Measurements from ENCODE around the gene MGLL.
"Not testable (repeated sequence)": the region's sequence is repeated elsewhere in the genome, so short reads cannot be mapped to it uniquely, and the experiment has no call there.

MGLL gene

DNA sequence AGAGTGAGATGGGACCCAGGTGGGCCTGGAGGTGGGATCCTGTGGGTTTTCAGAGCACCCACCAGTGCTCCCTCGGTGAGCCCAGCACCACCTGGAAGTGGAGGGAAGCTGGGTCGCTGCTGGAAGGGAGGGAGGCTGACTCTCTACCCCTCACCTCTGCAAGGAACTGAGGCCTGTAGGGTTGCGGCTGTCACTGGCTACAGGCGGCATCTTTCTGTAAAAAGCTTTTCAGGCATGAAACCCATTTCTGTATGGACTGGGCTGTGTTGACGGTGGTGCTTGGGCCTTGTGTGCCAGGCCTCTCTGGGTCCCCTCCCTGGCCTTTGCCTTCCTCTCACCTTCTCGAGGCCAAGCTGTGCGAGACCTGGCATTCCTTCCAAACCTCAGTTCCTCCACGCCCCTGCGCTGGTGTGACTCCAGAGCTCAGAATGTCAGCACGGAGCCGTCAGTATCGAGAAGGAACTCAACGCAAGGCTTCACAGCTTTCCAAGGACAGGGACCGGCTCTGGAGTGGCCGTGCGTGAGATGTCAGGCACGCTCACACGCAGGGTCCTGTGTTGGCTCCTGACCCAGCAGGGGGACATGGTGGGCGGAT lies 133.0 kb downstream of the MGLL start:
- Histone ChIP-seq H3K9ac (ENCODE audit: low read depth, low read length) (no peak overlapping the region), H3K27me3 (ENCODE audit: control insufficient read depth, insufficient read depth, low read length) (no peaks in the 10 kb centered on the region), H3K9me3 (ENCODE audit: control insufficient read depth, insufficient read depth, low read length) (no peaks in the 10 kb centered on the region), H3K4me3 (ENCODE audit: low read depth, low read length) (no peak overlapping the region), H3K4me1 (ENCODE audit: control insufficient read depth, insufficient read depth, low read length) (peaks cover 4% of the 10 kb centered on the region), H3K36me3 (ENCODE audit: control insufficient read depth, insufficient read depth, low read length) (no peaks in the 10 kb centered on the region)

- Histone ChIP-seq H3K4me1 (ENCODE audit: control insufficient read depth, insufficient read depth, low read length) (peaks cover 4% of the 10 kb centered on the region), H3K4me3 (ENCODE audit: low read depth, low read length) (no peak overlapping the region), H3K27me3 (ENCODE audit: control insufficient read depth, insufficient read depth, low read length) (no peaks in the 10 kb centered on the region), H3K36me3 (ENCODE audit: control insufficient read depth, insufficient read depth, low read length) (no peaks in the 10 kb centered on the region), H3K9ac (ENCODE audit: low read depth, low read length) (no peak overlapping the region), H3K9me3 (ENCODE audit: control insufficient read depth, insufficient read depth, low read length) (no peaks in the 10 kb centered on the region)
Observed at GRCh38 chr3:127688416-127689265, 133.7 kb downstream of the MGLL start.

- no peak overlapping the region for H3K9ac ChIP-seq (ENCODE audit: low read depth, low read length)
- no peaks in the 10 kb centered on the region for H3K36me3 ChIP-seq (ENCODE audit: control insufficient read depth, insufficient read depth, low read length)
- H3K9me3 ChIP-seq (ENCODE audit: control insufficient read depth, insufficient read depth, low read length), result no peaks in the 10 kb centered on the region
- H3K4me1 ChIP-seq (ENCODE audit: control insufficient read depth, insufficient read depth, low read length), result peaks cover 4% of the 10 kb centered on the region
- H3K27me3 ChIP-seq (ENCODE audit: control insufficient read depth, insufficient read depth, low read length), result no peaks in the 10 kb centered on the region
- H3K4me3 ChIP-seq (ENCODE audit: low read depth, low read length), result no peak overlapping the region
Observed at GRCh38 chr3:127688022-127688415, 134.3 kb downstream of the MGLL start.

- Histone ChIP-seq H3K27me3 (ENCODE audit: control insufficient read depth, insufficient read depth, low read length) (no peaks in the 10 kb centered on the region), H3K36me3 (ENCODE audit: control insufficient read depth, insufficient read depth, low read length) (no peaks in the 10 kb centered on the region), H3K4me3 (ENCODE audit: low read depth, low read length) (no peak overlapping the region), H3K9me3 (ENCODE audit: control insufficient read depth, insufficient read depth, low read length) (no peaks in the 10 kb centered on the region), H3K4me1 (ENCODE audit: control insufficient read depth, insufficient read depth, low read length) (peaks cover 6% of the 10 kb centered on the region), H3K9ac (ENCODE audit: low read depth, low read length) (no peak overlapping the region)
Observed at GRCh38 chr3:127687228-127687737, 135.0 kb downstream of the MGLL start.

DNA sequence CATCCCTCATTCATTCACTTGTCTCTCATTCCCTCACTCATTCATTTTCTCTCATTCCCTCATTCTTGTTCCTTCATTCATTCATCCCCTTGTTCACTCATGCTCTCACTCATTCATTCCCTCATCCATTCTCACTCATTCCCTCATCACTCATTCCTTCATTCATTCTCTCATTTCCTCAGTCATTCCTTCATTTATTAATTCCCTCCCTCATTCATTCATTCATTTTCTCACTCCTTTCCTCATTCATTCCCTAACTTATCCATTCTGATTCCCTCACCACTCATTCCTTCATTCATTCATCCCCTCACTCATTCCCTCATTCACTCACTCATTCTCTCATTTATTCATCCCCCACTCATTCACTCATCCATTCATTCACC lies 135.8 kb downstream of the MGLL start:
- no peaks in the 10 kb centered on the region for H3K27me3 ChIP-seq (ENCODE audit: control insufficient read depth, insufficient read depth, low read length)
- no peaks in the 10 kb centered on the region for H3K9me3 ChIP-seq (ENCODE audit: control insufficient read depth, insufficient read depth, low read length)
- H3K4me3 ChIP-seq (ENCODE audit: low read depth, low read length), result no peak overlapping the region
- H3K36me3 ChIP-seq (ENCODE audit: control insufficient read depth, insufficient read depth, low read length), result no peaks in the 10 kb centered on the region
- peaks cover 7% of the 10 kb centered on the region for H3K4me1 ChIP-seq (ENCODE audit: control insufficient read depth, insufficient read depth, low read length)
- no peak overlapping the region for H3K9ac ChIP-seq (ENCODE audit: low read depth, low read length)

DNA sequence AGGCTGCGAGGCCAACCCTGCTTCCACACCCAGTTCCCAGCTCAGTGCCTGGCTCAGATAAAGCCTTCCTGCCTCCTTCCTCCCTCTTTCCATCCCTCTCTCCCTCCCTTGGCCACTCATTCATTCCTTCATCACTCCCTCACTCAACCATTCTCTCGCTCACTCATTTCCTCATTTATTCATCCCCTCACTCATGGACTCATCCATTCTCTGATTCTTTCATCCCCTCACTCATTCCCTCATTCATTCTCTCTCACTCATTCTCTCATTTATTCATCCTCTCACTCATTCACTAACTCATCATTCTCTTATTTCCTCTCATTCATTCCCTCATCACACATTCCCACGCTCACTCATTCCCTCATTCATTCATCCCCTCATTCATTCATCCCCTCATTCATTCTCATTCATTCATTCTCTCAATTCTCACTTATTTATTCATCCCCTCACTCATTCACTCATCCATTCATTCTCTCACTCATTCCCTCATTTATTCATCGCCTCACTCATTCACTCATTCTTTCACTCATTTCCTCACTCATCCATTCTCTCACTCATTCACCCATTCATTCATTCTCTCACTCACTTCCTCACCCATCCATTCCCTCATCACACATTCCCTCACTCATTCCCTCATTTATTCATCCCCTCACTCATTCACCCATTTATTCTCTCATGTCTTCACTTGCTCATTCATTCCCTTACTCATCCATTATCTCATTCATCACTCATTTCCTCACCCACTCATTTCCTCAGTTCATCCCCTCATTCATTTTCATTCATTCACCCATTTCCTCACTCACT lies 136.4 kb downstream of the MGLL start:
- no peaks in the 10 kb centered on the region for H3K9me3 ChIP-seq (ENCODE audit: control insufficient read depth, insufficient read depth, low read length)
- H3K4me3 ChIP-seq (ENCODE audit: low read depth, low read length), result no peak overlapping the region
- H3K9ac ChIP-seq (ENCODE audit: low read depth, low read length), result no peak overlapping the region
- H3K36me3 ChIP-seq (ENCODE audit: control insufficient read depth, insufficient read depth, low read length), result no peaks in the 10 kb centered on the region
- H3K4me1 ChIP-seq (ENCODE audit: control insufficient read depth, insufficient read depth, low read length), result peaks cover 7% of the 10 kb centered on the region
- H3K27me3 ChIP-seq (ENCODE audit: control insufficient read depth, insufficient read depth, low read length), result no peaks in the 10 kb centered on the region

DNA sequence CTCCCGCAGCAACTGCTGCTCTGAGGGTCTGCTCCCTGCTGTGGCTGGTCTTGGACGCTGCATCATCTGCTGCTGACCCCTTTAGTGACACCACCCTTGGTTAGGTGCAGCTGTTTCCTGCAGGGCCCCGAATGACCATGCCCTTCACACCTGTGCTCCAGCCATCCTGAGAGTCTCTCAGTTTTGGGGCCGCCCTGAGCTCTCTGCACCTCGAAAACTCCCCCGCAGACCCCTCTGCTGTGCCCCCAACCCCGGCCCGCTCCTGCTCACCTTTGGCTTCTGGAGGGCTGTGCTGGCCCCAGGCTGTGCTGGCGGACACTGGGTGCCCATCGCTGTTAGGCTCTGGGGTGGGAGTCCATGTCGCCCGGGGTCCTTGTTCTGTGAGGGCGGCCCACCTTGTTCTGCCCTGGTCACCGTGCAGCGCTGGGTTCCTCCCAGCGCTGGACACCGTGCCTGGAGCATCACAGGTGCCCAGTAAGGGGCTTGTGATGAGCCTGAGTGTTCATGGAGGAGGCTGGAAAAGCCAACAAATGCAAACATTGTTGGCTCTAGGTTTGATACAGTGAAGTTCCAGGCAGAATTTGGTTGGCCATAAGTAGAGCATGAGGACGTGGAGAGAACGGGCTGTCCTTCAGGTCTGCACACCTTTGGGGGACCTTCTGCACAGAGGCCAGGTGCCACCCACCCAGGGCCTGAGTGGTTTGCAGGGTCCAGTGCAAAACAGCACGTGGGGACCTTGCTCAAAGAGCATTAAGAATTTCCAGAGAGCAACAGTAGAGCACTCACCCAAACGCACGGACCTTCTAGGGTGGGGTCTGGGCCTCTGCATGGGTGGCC lies 137.2 kb downstream of the MGLL start:
- Histone ChIP-seq H3K36me3 (ENCODE audit: control insufficient read depth, insufficient read depth, low read length) (no peaks in the 10 kb centered on the region), H3K27me3 (ENCODE audit: control insufficient read depth, insufficient read depth, low read length) (no peaks in the 10 kb centered on the region), H3K9ac (ENCODE audit: low read depth, low read length) (no peak overlapping the region), H3K9me3 (ENCODE audit: control insufficient read depth, insufficient read depth, low read length) (no peaks in the 10 kb centered on the region), H3K4me3 (ENCODE audit: low read depth, low read length) (no peak overlapping the region), H3K4me1 (ENCODE audit: control insufficient read depth, insufficient read depth, low read length) (peaks cover 7% of the 10 kb centered on the region)

- Histone ChIP-seq H3K9me3 (ENCODE audit: control insufficient read depth, insufficient read depth, low read length) (no peaks in the 10 kb centered on the region), H3K9ac (ENCODE audit: low read depth, low read length) (no peak overlapping the region), H3K4me1 (ENCODE audit: control insufficient read depth, insufficient read depth, low read length) (peaks cover 3% of the 10 kb centered on the region), H3K4me3 (ENCODE audit: low read depth, low read length) (no peak overlapping the region), H3K27me3 (ENCODE audit: control insufficient read depth, insufficient read depth, low read length) (no peaks in the 10 kb centered on the region), H3K36me3 (ENCODE audit: control insufficient read depth, insufficient read depth, low read length) (no peaks in the 10 kb centered on the region)
Observed at GRCh38 chr3:127682561-127682960, 139.8 kb downstream of the MGLL start.

DNA sequence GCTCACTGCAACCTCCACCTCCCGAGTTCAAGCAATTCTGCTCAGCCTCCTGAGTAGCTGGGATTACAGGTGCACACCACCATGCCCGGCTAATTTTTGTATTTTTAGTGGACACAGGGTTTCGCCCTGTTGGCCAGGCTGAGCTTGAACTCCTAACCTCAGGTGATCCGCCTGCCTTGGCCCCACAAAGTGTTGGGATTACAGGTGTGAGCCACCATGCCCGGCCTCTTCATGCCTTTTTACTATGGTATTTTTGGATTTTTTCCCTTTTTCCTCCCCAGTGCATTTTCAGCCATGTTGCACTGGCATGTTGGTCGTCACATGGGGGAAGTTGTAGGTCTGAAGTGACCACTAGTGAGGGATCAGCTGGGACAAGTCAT lies 140.2 kb downstream of the MGLL start:
- H3K4me1 ChIP-seq (ENCODE audit: control insufficient read depth, insufficient read depth, low read length); H3K9ac ChIP-seq (ENCODE audit: low read depth, low read length): not testable (repeated sequence)

DNA sequence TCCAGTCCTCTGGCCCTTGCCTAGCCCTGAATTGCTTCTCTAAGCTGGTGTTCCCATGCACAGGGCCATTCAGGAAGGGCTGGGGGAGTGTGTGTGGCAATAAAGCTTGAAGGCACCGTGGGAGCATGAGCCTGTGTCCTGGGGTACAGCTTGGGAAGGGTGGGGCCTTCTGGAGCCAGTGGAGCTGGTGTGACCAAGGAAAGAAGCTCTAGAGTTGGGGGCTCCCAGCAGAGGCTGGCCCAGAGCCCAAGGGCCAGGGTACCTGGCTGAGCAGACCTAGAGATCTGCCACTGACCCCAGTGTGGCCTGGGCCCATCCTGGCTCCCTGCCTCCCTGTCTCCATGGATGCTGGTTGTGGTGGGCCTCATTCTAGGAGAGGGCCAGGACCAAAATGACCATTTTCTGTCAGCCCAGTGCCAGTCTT lies 141.5 kb downstream of the MGLL start:
- Histone ChIP-seq H3K27me3 (ENCODE audit: control insufficient read depth, insufficient read depth, low read length) (no peaks in the 10 kb centered on the region), H3K9ac (ENCODE audit: low read depth, low read length) (no peak overlapping the region)

More for the DNA sequence above, 140.2 kb downstream of the MGLL start:
- not testable (repeated sequence) for H3K9me3 ChIP-seq (ENCODE audit: control insufficient read depth, insufficient read depth, low read length); H3K27me3 ChIP-seq (ENCODE audit: control insufficient read depth, insufficient read depth, low read length); H3K4me3 ChIP-seq (ENCODE audit: low read depth, low read length); H3K36me3 ChIP-seq (ENCODE audit: control insufficient read depth, insufficient read depth, low read length)

DNA sequence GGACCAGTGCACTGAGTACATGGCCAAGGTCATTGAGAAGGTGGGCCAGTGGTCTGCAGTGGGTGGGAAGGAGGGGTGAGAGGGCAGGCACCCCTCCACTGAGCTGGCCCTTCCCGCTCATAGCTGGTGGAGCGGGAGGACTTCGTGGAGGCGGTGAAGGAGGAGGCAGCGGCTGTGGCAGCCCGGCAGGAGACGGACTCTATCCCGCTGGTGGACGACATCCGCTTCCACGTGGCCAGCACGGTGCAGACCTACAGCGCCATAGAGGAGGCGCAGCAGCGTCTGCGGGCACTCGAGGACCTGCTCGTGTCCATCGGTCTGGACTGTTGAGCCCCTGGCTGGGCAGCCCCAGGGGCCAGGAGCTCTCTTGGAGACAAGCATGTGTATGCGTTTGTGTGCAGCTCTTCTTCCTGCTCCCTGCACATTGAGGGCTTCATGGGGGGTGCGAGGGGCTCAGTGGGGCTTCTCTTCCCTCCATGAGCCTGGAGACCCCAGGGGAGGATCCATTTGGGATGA lies 142.1 kb downstream of the MGLL start:
- Histone ChIP-seq H3K36me3 (ENCODE audit: control insufficient read depth, insufficient read depth, low read length) (no peaks in the 10 kb centered on the region), H3K27me3 (ENCODE audit: control insufficient read depth, insufficient read depth, low read length) (no peaks in the 10 kb centered on the region), H3K4me1 (ENCODE audit: control insufficient read depth, insufficient read depth, low read length) (peaks cover 3% of the 10 kb centered on the region), H3K9me3 (ENCODE audit: control insufficient read depth, insufficient read depth, low read length) (no peaks in the 10 kb centered on the region), H3K9ac (ENCODE audit: low read depth, low read length) (no peak overlapping the region), H3K4me3 (ENCODE audit: low read depth, low read length) (no peak overlapping the region)

More for the DNA sequence above, 141.5 kb downstream of the MGLL start:
- Histone ChIP-seq H3K9me3 (ENCODE audit: control insufficient read depth, insufficient read depth, low read length) (no peaks in the 10 kb centered on the region), H3K36me3 (ENCODE audit: control insufficient read depth, insufficient read depth, low read length) (no peaks in the 10 kb centered on the region), H3K4me1 (ENCODE audit: control insufficient read depth, insufficient read depth, low read length) (peaks cover 3% of the 10 kb centered on the region), H3K4me3 (ENCODE audit: low read depth, low read length) (no peak overlapping the region)

All from iPS-15b (cell line).